Loucy (cell line): ENCODE results near the gene SIPA1L3.

Experiments used
- H2AFZ ChIP-seq: fragments of 200-600 bp; sonication (generic); 2 replicates; pipeline ENCODE4 v1.6.0; 2016; ENCODE audit warnings: antibody characterized with exemption, mild to moderate bottlenecking, low read length, moderate library complexity
- H3F3A ChIP-seq: fragments of 200-600 bp; 2 replicates; pipeline ENCODE4 v1.6.0; 2016; ENCODE audit warnings: antibody characterized with exemption, low read depth, mild to moderate bottlenecking
- H3K27me3 ChIP-seq: fragments of 200-600 bp; sonication (generic); 2 replicates; pipeline ENCODE4 v1.6.1; 2014; ENCODE audit warnings: low read length, mild to moderate bottlenecking; ENCODE audit not compliant: insufficient read depth, poor library complexity, severe bottlenecking
- H3K36me3 ChIP-seq: fragments of 200-600 bp; sonication (generic); 2 replicates; pipeline ENCODE4 v1.6.1; 2016; ENCODE audit warnings: low read length; ENCODE audit not compliant: insufficient read depth
- H3K4me1 ChIP-seq: fragments of 200-600 bp; sonication (generic); 2 replicates; pipeline ENCODE4 v1.5.1; 2014; ENCODE audit warnings: low read length, mild to moderate bottlenecking; ENCODE audit not compliant: insufficient read depth, poor library complexity, severe bottlenecking
- H3K4me2 ChIP-seq: fragments of 200-600 bp; sonication (generic); 2 replicates; pipeline ENCODE4 v1.6.0; 2014; ENCODE audit warnings: antibody characterized with exemption, low read length, low read depth, mild to moderate bottlenecking; ENCODE audit not compliant: poor library complexity, severe bottlenecking
- H3K4me3 ChIP-seq: fragments of 200-600 bp; sonication (generic); 2 replicates; pipeline ENCODE4 v1.5.1; 2014; ENCODE audit warnings: low read length, mild to moderate bottlenecking, mixed read lengths; ENCODE audit not compliant: poor library complexity, severe bottlenecking
- H3K79me2 ChIP-seq: fragments of 200-600 bp; sonication (generic); 2 replicates; pipeline ENCODE4 v1.6.1; 2014; ENCODE audit warnings: low read length; ENCODE audit not compliant: insufficient read depth
- H3K9ac ChIP-seq: fragments of 200-600 bp; sonication (generic); 2 replicates; pipeline ENCODE4 v1.6.0; 2014; ENCODE audit warnings: mild to moderate bottlenecking, low read depth, low read length, moderate library complexity; ENCODE audit not compliant: poor library complexity, severe bottlenecking
- H3K9me2 ChIP-seq: fragments of 200-600 bp; sonication (generic); replicated peaks from 2 replicates; pipeline ENCODE4 v1.6.1; 2016; ENCODE audit warnings: low read depth, low read length, mixed read lengths
- H3K9me3 ChIP-seq: fragments of 200-600 bp; sonication (generic); 2 replicates; pipeline ENCODE4 v1.6.1; 2014; ENCODE audit warnings: mild to moderate bottlenecking, antibody characterized with exemption, low read length, low read depth; ENCODE audit not compliant: insufficient read depth
- H4K20me1 ChIP-seq: fragments of 200-600 bp; sonication (generic); 2 replicates; pipeline ENCODE4 v1.6.0; 2014; ENCODE audit warnings: antibody characterized with exemption, low read length, mild to moderate bottlenecking; ENCODE audit not compliant: insufficient read depth, poor library complexity, severe bottlenecking
- EZH2phosphoT487 ChIP-seq: fragments of 200-600 bp; IDR thresholded peaks from 2 replicates; pipeline ENCODE4 v1.6.1; 2018; ENCODE audit warnings: antibody characterized with exemption, mild to moderate bottlenecking, moderate library complexity, borderline replicate concordance
- TF ChIP-seq, protein P1 (sequence below): fragments of 200-600 bp; sonication (generic); conservative IDR thresholded peaks from 2 replicates; pipeline ENCODE4 v1.5.1; 2014; ENCODE audit warnings: mild to moderate bottlenecking, antibody characterized with exemption, low read length

Gene SIPA1L3

DNA sequence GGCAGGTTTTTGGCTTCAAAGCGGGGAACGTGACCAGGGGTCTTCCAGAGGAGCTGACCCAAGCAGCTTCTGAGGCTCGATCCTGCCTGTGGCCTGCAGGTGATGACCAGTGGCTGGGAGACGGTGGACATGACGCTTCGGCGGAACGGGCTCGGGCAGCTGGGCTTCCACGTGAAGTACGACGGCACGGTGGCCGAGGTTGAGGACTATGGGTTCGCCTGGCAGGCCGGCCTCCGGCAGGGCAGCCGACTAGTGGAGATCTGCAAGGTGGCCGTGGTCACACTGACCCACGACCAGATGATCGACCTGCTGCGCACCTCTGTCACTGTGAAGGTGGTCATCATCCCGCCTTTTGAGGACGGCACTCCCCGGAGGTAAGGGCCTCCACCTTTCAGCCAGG, 223.4 kb downstream of the SIPA1L3 start:
- TF ChIP-seq, protein P1, sequence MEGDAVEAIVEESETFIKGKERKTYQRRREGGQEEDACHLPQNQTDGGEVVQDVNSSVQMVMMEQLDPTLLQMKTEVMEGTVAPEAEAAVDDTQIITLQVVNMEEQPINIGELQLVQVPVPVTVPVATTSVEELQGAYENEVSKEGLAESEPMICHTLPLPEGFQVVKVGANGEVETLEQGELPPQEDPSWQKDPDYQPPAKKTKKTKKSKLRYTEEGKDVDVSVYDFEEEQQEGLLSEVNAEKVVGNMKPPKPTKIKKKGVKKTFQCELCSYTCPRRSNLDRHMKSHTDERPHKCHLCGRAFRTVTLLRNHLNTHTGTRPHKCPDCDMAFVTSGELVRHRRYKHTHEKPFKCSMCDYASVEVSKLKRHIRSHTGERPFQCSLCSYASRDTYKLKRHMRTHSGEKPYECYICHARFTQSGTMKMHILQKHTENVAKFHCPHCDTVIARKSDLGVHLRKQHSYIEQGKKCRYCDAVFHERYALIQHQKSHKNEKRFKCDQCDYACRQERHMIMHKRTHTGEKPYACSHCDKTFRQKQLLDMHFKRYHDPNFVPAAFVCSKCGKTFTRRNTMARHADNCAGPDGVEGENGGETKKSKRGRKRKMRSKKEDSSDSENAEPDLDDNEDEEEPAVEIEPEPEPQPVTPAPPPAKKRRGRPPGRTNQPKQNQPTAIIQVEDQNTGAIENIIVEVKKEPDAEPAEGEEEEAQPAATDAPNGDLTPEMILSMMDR: no peak
- TF ChIP-seq EZH2phosphoT487: no peak
- H3K36me3 ChIP-seq: no peaks in the 10 kb centered on the region

DNA sequence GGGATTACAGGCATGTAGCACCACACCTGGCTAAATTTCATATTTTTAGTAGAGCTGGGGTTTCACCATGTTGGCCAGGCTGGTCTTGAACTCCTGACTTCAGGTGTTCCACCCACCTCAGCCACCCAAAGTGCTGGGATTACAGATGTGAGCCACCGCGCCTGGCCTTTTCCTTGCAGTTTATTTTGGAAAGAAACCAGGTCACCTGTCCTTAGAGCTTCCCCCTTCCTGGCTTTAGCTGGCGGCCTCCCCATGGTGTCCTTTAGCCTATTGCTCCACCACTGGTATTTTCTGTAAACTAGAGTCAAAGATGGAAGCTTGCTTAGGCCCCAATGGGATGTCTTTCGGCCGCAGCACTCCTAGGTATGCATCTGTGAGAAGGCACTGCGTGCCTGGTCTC, 225.8 kb downstream of the SIPA1L3 start:
- Histone ChIP-seq H3K9me3 (no peaks in the 10 kb centered on the region), H3K36me3 (no peaks in the 10 kb centered on the region), H3K4me2 (no peak overlapping the region), H3K79me2 (no peaks in the 10 kb centered on the region), H3K4me1 (no peaks in the 10 kb centered on the region), H3K4me3 (no peak overlapping the region), H4K20me1 (no peaks in the 10 kb centered on the region), H3K9ac (no peak overlapping the region), H2AFZ (no peak overlapping the region), H3K9me2 (no peaks in the 10 kb centered on the region), H3K27me3 (no peaks in the 10 kb centered on the region), H3F3A (no peaks in the 10 kb centered on the region)
- TF ChIP-seq, protein P1: no peak
- TF ChIP-seq EZH2phosphoT487: no peak

More for the DNA sequence above, 223.4 kb downstream of the SIPA1L3 start:
- Histone ChIP-seq H3K9ac (no peak overlapping the region), H3K79me2 (no peaks in the 10 kb centered on the region), H3K4me3 (no peak overlapping the region), H3K9me2 (no peaks in the 10 kb centered on the region), H3K27me3 (no peaks in the 10 kb centered on the region), H3K9me3 (no peaks in the 10 kb centered on the region), H4K20me1 (no peaks in the 10 kb centered on the region), H3K4me2 (no peak overlapping the region), H2AFZ (no peak overlapping the region), H3F3A (no peaks in the 10 kb centered on the region), H3K4me1 (no peaks in the 10 kb centered on the region)

DNA sequence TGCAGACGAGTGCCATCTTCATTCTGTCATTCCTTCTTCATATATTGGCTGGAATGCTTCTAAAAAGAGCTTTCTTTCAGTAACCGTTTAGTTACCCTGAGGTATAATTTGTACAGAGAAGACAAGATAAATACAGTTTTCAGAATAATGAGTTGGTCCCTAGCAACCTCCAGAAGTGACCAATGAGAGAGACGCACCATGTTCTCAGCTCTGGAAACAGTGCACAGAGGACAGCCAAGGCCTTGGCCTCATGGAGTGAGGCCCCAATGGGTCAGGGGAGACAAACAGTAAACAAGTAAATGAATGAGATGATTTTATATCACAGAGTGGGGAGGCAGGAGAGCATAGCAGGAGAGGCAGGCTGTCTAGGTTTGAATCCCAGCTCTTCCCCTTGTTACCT, 226.3 kb downstream of the SIPA1L3 start:
- Histone ChIP-seq H3K4me2 (no peak overlapping the region), H3K9ac (no peak overlapping the region), H3K4me1 (no peaks in the 10 kb centered on the region), H4K20me1 (no peaks in the 10 kb centered on the region), H3K27me3 (no peaks in the 10 kb centered on the region), H2AFZ (no peak overlapping the region), H3K9me2 (no peaks in the 10 kb centered on the region), H3K79me2 (no peaks in the 10 kb centered on the region), H3F3A (no peaks in the 10 kb centered on the region), H3K36me3 (no peaks in the 10 kb centered on the region), H3K4me3 (no peak overlapping the region), H3K9me3 (no peaks in the 10 kb centered on the region)
- TF ChIP-seq, protein P1: no peak
- no peak for TF ChIP-seq EZH2phosphoT487
